ENCODE measurements around the gene STRIP1.
"Not testable (repeated sequence)": the region's sequence is repeated elsewhere in the genome, so short reads cannot be mapped to it uniquely, and the experiment has no call there.

Gene STRIP1

DNA sequence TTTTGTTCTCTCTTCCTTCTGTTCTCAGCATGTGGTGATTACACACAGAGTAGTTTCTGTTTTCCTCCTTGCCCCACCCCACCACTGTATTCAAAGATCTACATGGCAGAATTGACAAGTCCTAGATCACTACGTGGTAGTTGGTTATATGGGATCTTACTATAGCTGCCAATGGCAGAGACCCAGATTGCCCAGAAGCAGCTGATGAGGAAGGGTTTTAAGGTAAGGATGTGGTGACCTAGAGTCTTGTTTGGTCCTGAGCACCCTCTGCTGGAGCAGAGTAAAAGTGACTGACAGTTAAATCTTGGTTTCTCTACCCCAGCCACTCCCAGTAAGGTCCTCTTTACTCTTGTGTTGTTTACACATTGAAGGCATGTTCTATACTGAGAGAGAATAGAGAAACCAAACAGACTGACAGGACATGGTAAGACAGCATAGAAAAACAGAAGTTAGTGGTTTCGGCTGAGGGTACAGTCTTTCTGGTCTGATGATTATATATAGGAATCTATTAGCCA, 22.8 kb upstream of the STRIP1 start:
- peak; percentile 64 for DNase-seq

DNA sequence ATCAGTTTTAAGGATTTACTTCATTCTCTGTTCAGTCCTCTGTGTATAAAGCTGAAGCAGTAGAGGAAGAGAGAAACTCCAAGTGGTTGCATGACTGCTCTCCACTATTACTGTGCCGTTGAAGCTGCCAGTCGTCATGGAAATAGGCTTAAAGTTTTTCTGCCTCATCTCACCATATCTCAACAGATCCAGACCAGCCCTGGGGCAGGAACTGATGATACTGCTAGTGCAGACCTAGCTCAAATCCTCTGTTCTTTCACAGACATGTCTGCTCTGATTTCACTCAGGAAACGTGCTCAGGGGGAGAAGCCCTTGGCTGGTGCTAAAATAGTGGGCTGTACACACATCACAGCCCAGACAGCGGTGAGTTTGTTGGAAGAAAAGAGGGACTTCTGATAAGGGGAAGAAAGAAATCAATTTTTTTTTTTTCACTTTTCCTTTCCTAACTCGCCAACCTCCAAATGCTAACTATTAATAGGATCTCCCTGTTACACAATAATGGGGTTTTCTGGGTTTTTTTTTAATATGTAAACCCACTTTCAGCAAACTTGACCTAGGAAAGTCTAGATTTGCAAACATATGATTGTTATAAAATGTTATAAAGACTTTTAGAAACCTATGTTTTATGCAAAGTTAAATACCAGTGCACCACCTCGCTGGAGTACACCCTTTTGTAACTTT, 22.2 kb upstream of the STRIP1 start:
- DNase-seq: peak; percentile 33

DNA sequence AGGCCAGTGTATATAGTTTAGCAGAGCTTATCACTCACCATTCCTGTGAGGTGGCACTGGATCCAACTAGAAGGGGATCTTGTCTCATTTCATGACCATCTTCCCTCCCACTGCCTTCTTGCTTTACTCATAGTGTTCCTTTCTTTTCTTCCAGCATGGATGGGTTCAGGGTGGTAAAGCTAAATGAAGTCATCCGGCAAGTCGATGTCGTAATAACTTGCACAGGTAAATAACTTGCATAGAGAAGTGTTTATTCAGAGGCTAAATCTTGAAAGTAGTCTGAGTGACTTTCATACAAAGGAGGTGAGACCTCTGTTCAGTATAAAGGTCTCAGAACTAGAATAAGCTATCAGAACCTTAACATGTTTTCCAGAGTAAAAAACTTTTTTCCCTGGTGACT, 16.6 kb upstream of the STRIP1 start:
- DNase-seq: no peak

- DNase-seq: no peak
These were observed 16.0 kb upstream of the STRIP1 start for GRCh38 chr1:110018396-110018795.

GRCh38 chr1:110019770-110020169, 14.7 kb upstream of the STRIP1 start:
- no peak for DNase-seq

DNA sequence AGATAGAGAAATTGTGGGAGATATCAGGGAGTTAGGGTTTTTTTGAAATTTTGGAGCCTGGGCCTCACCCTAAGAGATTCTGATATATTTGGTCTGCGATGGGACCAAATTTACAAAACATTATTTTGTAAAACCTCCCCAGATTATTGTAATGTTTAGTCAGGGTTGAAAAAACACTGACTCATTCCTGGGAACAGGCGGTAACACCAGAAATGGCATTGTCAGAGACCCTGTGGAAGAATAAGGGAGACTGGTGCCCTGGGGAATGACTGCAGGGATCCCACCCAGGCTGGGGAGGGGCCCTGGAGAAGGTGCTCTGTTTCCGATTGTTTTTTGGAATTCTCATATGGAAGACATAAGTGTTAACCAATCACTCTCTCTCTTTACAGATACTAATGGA, 13.1 kb upstream of the STRIP1 start:
- DNase-seq: no peak

GRCh38 chr1:110024613-110025012, 9.8 kb upstream of the STRIP1 start:
- DNase-seq: no peak

GRCh38 chr1:110030687-110031086, 3.7 kb upstream of the STRIP1 start:
- DNase-seq: not testable (repeated sequence)

GRCh38 chr1:110032327-110032726, 2.1 kb upstream of the STRIP1 start:
- no peak for DNase-seq

- DNase-seq: no peak
These were observed 1.0 kb upstream of the STRIP1 start for GRCh38 chr1:110033421-110033820.

DNA sequence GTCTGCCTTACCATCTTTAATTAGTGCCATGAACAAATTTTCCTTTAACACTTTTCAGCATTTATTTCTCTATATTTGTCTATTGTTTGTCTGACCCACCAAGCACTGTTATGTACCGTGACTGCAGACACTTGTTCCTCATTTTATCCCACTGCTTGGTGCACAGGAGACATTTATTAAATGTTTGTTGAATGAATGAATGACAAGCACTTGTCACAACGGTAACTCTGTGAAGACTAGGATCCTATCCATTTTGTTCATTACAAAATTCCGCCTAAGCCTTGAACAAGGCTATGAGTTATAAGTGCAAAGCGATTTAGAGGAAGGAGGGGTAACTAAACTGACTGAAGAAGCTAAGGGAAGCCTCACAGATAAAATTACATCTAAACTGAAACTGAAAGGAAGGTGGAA, 379 bp upstream of the STRIP1 start:
- DNase-seq: no peak

- DNase-seq: no peak
These were observed 870 bp downstream of the STRIP1 start for GRCh38 chr1:110035236-110035752.

- DNase-seq: no peak
These were observed 3.8 kb downstream of the STRIP1 start for GRCh38 chr1:110038271-110038670.

- DNase-seq: no peak
These were observed 5.2 kb downstream of the STRIP1 start for GRCh38 chr1:110039641-110040040.

DNA sequence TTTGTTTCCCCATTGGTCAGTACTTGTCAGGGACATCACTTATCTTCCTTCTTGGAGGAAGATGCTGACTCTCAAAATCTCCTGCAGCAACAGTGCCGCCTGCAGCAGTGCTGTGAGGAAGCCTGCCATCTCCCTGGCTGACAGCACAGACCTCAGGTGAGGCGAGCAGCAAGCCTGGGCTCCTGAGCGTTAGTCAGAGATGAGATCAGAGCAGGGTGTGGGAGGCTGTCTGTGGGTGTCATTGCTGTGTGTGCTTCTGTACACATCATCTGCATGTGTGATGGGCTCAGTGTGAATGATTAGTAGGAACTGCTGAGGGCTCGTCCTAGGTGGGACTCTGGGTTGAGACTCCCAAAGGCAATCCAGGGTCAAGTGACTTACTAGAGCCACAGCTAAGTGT, 6.1 kb downstream of the STRIP1 start:
- no peak for DNase-seq

DNA sequence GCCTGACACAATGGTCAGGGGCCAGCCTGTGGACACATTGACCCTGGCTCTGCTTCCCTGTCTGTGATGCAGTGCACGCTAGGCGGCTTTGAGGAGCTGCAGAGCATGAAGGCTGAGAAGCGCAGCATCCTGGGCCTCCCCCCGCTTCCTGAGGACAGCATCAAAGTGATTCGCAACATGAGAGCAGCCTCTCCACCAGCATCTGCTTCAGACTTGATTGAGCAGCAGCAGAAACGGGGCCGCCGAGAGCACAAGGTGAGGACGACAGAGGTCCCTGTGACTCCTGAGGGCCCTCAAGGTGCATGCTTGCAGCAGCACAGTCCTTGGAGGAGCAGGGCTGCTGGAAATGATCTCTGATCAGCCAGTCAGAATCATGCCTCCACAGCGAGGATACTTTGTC, 8.6 kb downstream of the STRIP1 start:
- DNase-seq: no peak

GRCh38 chr1:110047463-110047862, 13.0 kb downstream of the STRIP1 start:
- no peak for DNase-seq

DNA sequence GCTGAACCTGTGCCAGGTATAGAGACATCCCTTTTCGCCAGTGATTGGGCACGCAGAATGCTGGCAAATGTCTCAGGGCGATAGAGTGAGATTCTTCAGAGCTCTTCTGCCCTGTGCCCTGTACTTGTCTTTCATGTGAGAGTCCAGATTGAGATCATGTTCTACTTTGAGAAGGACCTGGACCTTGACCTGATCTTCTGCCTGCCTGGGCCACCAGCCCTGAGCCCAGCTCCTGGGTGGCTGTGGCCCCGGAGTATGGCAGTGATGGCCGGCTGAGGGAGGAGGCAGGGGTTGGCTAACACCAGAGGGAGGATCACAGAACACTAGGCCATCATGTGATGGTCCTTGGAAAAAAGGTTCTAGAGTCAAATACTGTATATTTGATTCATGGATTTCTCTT, 13.8 kb downstream of the STRIP1 start:
- DNase-seq: no peak

DNA sequence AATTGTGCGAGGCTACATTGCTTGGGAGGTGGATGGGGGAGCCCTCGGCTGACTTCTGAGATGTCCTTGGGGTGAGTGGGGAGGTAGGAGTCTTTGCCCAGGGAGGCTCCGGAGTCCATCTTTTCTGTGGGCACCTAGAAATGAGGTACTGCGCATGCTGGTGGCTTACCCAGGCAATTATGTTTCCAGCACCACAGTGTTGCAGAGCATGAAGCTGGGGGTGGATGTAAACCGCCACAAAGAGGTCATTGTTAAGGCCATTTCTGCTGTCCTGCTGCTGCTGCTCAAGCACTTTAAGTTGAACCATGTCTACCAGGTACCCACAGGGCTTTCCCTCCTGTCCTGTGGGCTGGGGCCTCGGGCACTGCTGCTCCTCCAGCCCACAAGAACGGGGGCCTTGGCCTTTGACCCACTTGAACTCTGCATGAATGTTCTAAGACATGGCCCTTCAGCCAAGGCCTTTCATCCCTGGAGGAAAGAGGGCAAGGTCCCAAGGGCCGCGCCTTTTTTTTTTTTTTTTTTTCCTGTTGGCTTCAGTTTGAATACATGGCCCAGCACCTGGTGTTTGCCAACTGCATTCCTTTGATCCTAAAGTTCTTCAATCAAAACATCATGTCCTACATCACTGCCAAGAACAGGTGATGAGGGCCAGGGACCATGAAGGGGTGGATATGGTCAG, 14.6 kb downstream of the STRIP1 start:
- DNase-seq: no peak

DNA sequence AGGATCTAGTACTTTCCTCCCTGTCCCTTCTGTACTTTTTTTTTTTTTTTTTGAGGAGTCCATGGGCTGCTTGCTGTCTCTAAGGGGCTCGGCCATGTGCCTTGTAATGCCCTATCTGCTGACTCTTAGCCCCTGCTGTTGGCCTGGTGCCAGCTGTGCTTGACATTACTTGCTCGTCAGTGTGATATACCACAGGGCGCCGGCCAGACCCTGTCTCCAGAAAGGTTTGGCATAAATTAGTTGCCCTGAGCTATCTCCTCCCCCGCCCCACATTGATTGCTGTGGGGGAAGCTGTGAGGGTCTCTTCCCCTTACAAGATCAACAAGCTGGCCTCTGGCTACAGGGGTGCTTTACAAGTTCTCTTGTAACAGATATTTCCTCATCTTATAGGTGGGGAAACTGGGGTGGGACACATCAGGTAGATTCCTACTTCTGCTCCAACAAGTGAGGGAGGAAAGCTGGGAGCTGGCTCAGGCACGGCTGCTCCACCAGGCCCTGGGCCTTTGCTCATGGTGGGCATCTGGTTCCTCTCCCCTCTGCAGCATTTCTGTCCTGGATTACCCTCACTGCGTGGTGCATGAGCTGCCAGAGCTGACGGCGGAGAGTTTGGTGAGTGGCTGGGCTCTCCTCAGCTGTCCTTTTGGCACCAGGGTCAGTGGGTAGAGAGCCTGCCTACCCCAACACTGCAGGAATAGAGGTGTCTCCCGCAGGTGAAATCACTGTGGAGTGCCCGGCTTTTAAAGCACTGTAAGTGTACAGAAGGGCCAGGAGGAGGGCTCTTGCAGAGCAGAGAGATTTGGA, 15.6 kb downstream of the STRIP1 start:
- no peak for DNase-seq

GRCh38 chr1:110050602-110051261, 16.3 kb downstream of the STRIP1 start:
- DNase-seq: no peak

- DNase-seq: no peak
These were observed 16.8 kb downstream of the STRIP1 start for GRCh38 chr1:110051262-110051648.

Measured in CD4-positive, alpha-beta T cell treated with Interferon gamma for 1 hour (primary cell).